ENCODE results near the gene AKAP17A. TPM values are rescaled to one million over a fixed set of nuclear protein-coding genes. Genes with fewer than 3 reads are reported as not detected.
"Not testable (repeated sequence)": the region's sequence is repeated elsewhere in the genome, so short reads cannot be mapped to it uniquely, and the experiment has no call there.

The AKAP17A gene
- total and polyA plus RNA-seq, 2 donors (not counting 1 experiment from before 2014, with no cell fraction given): 9.3 to 17.8 TPM

DNA sequence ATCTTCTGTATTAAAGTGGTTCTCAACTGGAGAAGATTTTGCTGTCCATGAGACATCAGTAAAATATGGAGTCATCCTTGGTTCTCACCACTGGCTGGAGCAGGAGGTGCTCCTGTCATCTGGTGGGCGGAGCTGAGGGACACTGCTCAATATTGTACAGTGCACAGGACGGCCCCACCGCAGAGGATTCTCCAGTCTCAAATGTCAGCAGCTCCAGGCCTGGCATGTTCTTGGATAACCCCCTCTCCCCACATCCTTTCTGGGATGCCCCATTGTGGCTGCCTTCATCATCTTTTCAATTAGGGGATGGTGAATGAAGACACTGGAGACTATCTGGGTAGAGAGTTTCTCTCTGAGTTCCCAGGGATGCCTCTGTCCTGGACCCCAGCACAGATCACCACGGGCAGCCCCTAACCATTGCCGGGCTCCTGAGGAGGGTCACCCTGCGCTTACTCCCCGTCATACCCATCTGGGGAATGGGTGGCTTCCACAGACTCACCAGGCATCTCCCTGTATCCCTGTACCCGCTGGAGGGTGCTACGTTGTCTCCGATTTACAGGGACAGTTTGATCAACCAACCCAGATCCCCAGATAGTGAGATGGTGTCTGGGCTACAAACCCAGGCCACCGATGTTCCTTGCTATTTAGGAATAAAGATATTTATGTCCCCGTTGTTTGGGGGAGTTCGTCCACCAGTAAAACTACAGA lies 32.5 kb upstream of the AKAP17A start:
- no peak overlapping the region for H2AFZ ChIP-seq (ENCODE audit: low read length)
- H3K9me3 ChIP-seq (ENCODE audit: control insufficient read depth, insufficient read depth, low read depth, low read length): no peaks in the 10 kb centered on the region
- H3K27ac ChIP-seq (ENCODE audit: insufficient read depth, low read length): no peak overlapping the region
- no peak overlapping the region for H3K4me2 ChIP-seq (ENCODE audit: extremely low read depth, insufficient read depth, low read length)
- no peak overlapping the region for H3K4me3 ChIP-seq (replicated peaks in 1 of 4; ENCODE audit: control extremely low read depth in 1 of 4, insufficient read depth in 1 of 4, low read depth in 3 of 4, low read length in 4 of 4)
- no peaks in the 10 kb centered on the region for H4K20me1 ChIP-seq (ENCODE audit: control insufficient read depth, extremely low read depth, insufficient read depth, low read length)
- no peaks in the 10 kb centered on the region for H3K27me3 ChIP-seq (ENCODE audit: control insufficient read depth, insufficient read depth, low read length)
- H3K4me1 ChIP-seq (ENCODE audit: control insufficient read depth, extremely low read depth, insufficient read depth, low read length): no peaks in the 10 kb centered on the region
- DNase-seq (ENCODE audit: low read depth in 2 of 2): no peak
- H3K9ac ChIP-seq (ENCODE audit: insufficient read depth, low read length): no peak overlapping the region
- no peaks in the 10 kb centered on the region for H3K36me3 ChIP-seq (ENCODE audit: control insufficient read depth, insufficient read depth, low read length)
- H3K79me2 ChIP-seq (ENCODE audit: control insufficient read depth, insufficient read depth, low read length): no peaks in the 10 kb centered on the region
- TF ChIP-seq CTCF (conservative IDR thresholded peaks at IDR 0.05 in 1 of 2, IDR thresholded peaks at IDR 0.05 in 1 of 2; ENCODE audit: low read depth in 1 of 2, low read length in 2 of 2): no peak

DNA sequence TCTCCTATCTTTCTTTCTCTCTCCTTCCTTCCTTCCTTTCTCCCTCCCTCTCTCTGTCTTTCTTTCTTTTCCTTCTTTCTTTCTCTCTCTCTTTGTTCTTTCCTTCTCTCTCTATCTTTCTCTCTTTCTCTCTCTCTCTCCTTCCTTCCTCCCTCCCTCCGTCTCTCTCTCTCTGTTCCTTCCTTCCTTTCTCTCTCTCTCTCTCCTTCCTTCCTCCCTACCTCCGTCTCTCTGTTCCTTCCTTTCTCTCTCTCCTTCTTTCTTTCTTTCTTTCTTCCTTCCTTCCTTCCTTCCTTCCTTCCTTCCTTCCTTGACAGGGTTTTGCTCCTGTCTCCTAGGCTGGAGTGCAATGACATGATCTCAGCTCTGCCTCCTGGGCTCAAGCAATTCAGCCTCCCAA lies 30.2 kb upstream of the AKAP17A start:
- H3K9ac ChIP-seq (ENCODE audit: insufficient read depth, low read length): no peak overlapping the region
- no peak overlapping the region for H2AFZ ChIP-seq (ENCODE audit: low read length)
- no peaks in the 10 kb centered on the region for H3K9me3 ChIP-seq (ENCODE audit: control insufficient read depth, insufficient read depth, low read depth, low read length)
- no peak overlapping the region for H3K27ac ChIP-seq (ENCODE audit: insufficient read depth, low read length)
- no peaks in the 10 kb centered on the region for H3K27me3 ChIP-seq (ENCODE audit: control insufficient read depth, insufficient read depth, low read length)
- no peak overlapping the region for H3K4me3 ChIP-seq (replicated peaks in 1 of 4; ENCODE audit: control extremely low read depth in 1 of 4, insufficient read depth in 1 of 4, low read depth in 3 of 4, low read length in 4 of 4)
- H3K4me2 ChIP-seq (ENCODE audit: extremely low read depth, insufficient read depth, low read length): no peak overlapping the region
- TF ChIP-seq EZH2 (IDR thresholded peaks at IDR 0.05; ENCODE audit: low read length, missing control alignments) (no peak), CTCF (conservative IDR thresholded peaks at IDR 0.05 in 1 of 2, IDR thresholded peaks at IDR 0.05 in 1 of 2; ENCODE audit: low read depth in 1 of 2, low read length in 2 of 2) (no peak)
- H3K36me3 ChIP-seq (ENCODE audit: control insufficient read depth, insufficient read depth, low read length): no peaks in the 10 kb centered on the region
- H3K4me1 ChIP-seq (ENCODE audit: control insufficient read depth, extremely low read depth, insufficient read depth, low read length): no peaks in the 10 kb centered on the region
- H3K79me2 ChIP-seq (ENCODE audit: control insufficient read depth, insufficient read depth, low read length): no peaks in the 10 kb centered on the region
- no peak for DNase-seq (ENCODE audit: low read depth in 2 of 2)
- H4K20me1 ChIP-seq (ENCODE audit: control insufficient read depth, extremely low read depth, insufficient read depth, low read length): no peaks in the 10 kb centered on the region

DNA sequence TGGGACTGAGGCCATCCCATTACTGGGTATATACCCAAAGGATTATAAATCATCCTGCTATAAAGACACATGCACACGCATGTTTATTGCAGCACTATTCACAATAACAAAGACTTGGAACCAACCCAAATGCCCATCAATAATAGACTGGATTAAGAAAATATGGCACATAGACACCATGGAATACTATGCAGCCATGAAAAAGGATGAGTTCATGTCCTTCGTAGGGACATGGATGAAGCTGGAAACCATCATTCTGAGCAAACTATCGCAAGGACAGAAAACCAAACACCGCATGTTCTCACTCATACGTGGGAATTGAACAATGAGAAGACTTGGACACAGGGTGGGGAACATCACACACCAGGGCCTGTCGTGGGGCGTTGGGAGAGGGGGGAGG lies 27.3 kb upstream of the AKAP17A start:
- DNase-seq (ENCODE audit: low read depth in 2 of 2); H3K4me2 ChIP-seq (ENCODE audit: extremely low read depth, insufficient read depth, low read length); H3K4me1 ChIP-seq (ENCODE audit: control insufficient read depth, extremely low read depth, insufficient read depth, low read length); H3K27ac ChIP-seq (ENCODE audit: insufficient read depth, low read length); H3K9me3 ChIP-seq (ENCODE audit: control insufficient read depth, insufficient read depth, low read depth, low read length); H4K20me1 ChIP-seq (ENCODE audit: control insufficient read depth, extremely low read depth, insufficient read depth, low read length); H3K4me3 ChIP-seq (replicated peaks in 1 of 4; ENCODE audit: control extremely low read depth in 1 of 4, insufficient read depth in 1 of 4, low read depth in 3 of 4, low read length in 4 of 4); H3K9ac ChIP-seq (ENCODE audit: insufficient read depth, low read length); H3K79me2 ChIP-seq (ENCODE audit: control insufficient read depth, insufficient read depth, low read length); H2AFZ ChIP-seq (ENCODE audit: low read length); H3K36me3 ChIP-seq (ENCODE audit: control insufficient read depth, insufficient read depth, low read length); H3K27me3 ChIP-seq (ENCODE audit: control insufficient read depth, insufficient read depth, low read length): not testable (repeated sequence)

Data from fibroblast of lung (primary cell).